Measurements from ENCODE around the gene ARID5B. TPM values are rescaled to one million over a fixed set of nuclear protein-coding genes. Genes with fewer than 3 reads are reported as not detected.

ARID5B gene
- total and polyA plus RNA-seq, 2 donors (not counting 3 experiments of a cell fraction or from before 2014, with no cell fraction given): 5.6 to 8.9 TPM

GRCh38 chr10:62076891-62077290, 175.4 kb downstream of the ARID5B start:
- Histone ChIP-seq H3K79me2 (ENCODE audit: control insufficient read depth, insufficient read depth, low read length) (no peaks in the 10 kb centered on the region), H3K9me1 (replicated peaks; ENCODE audit: control insufficient read depth, extremely low read depth, insufficient read depth, low read length) (no peaks in the 10 kb centered on the region), H3K9me3 (replicated peaks; ENCODE audit: control insufficient read depth, insufficient read depth, low read length) (no peaks in the 10 kb centered on the region), H4K20me1 (replicated peaks; ENCODE audit: control insufficient read depth, extremely low read depth, insufficient read depth, low read length) (no peaks in the 10 kb centered on the region), H3K4me3 (replicated peaks in 1 of 3; ENCODE audit: insufficient read depth in 1 of 3, low read depth in 1 of 3, low read length in 3 of 3) (no peak overlapping the region), H3K4me2 (ENCODE audit: insufficient read depth, low read length) (no peak overlapping the region), H3K4me1 (ENCODE audit: control insufficient read depth, extremely low read depth, insufficient read depth, low read length) (peaks cover 8% of the 10 kb centered on the region), H2AFZ (ENCODE audit: low read depth, low read length) (no peak overlapping the region), H3K27ac (ENCODE audit: insufficient read depth, low read depth, low read length) (no peak overlapping the region), H3K27me3 (ENCODE audit: control insufficient read depth in 2 of 2, insufficient read depth in 2 of 2, low read length in 2 of 2) (no peaks in the 10 kb centered on the region), H3K36me3 (ENCODE audit: control insufficient read depth in 2 of 2, extremely low read depth in 1 of 2, insufficient read depth in 2 of 2, low read length in 2 of 2) (peaks cover 0 to 4% of the 10 kb centered on the region in 2 experiments), H3K9ac (replicated peaks; ENCODE audit: extremely low read depth, insufficient read depth, low read length) (no peak overlapping the region)
- dilution Hi-C loops (cut with MboI; ENCODE audit: extremely low pct_ligation_motif_present, low sequenced_read_pairs): no loop called here
- FAIRE-seq: peak; percentile 54
- TF ChIP-seq MYC (IDR thresholded peaks at IDR 0.05; ENCODE audit: low read depth, low read length): no peak
- TF ChIP-seq EZH2 (IDR thresholded peaks at IDR 0.05; ENCODE audit: borderline replicate concordance, low read depth, low read length, severe bottlenecking): no peak
- TF ChIP-seq POLR2A (IDR thresholded peaks at IDR 0.05; ENCODE audit: low read depth, low read length): no peak
- no peak for TF ChIP-seq CTCF (IDR thresholded peaks at IDR 0.05; ENCODE audit: extremely low read depth in 1 of 2, insufficient read depth in 1 of 2, low read depth in 1 of 2, low read length in 2 of 2)
- TF ChIP-seq JUN (IDR thresholded peaks at IDR 0.05; ENCODE audit: borderline replicate concordance, insufficient read depth, insufficient read length, low read depth): no peak
- no peak for TF ChIP-seq POLR2AphosphoS5 (IDR thresholded peaks at IDR 0.05; ENCODE audit: insufficient read depth, low read depth, low read length)
- no peak for TF ChIP-seq MAX (IDR thresholded peaks at IDR 0.05; ENCODE audit: insufficient read depth, insufficient read length)
- no peak for TF ChIP-seq FOS (IDR thresholded peaks at IDR 0.05; ENCODE audit: borderline replicate concordance, insufficient read depth, low read length)
- no peak for TF ChIP-seq GATA2 (IDR thresholded peaks at IDR 0.05; ENCODE audit: insufficient read depth, insufficient read length, low read depth, low read length)
- BruUV-seq (replicated peaks): no TSS peak
- intact Hi-C loops (cut with micrococcal nuclease): no loop called here
- ChIA-PET CTCF (interaction anchor here (0.6 to 1.5 kb wide), 2 partner anchors 17 to 38 kb away, joined by 3 to 7 read pairs; no protein-coding TSS in a partner anchor), POLR2A (no interaction called here)
- no peak for DNase-seq (ENCODE audit: low read depth, low spot score)

Measured in endothelial cell of umbilical vein (primary cell).